ENCODE results near the gene PGAM5.

DNA sequence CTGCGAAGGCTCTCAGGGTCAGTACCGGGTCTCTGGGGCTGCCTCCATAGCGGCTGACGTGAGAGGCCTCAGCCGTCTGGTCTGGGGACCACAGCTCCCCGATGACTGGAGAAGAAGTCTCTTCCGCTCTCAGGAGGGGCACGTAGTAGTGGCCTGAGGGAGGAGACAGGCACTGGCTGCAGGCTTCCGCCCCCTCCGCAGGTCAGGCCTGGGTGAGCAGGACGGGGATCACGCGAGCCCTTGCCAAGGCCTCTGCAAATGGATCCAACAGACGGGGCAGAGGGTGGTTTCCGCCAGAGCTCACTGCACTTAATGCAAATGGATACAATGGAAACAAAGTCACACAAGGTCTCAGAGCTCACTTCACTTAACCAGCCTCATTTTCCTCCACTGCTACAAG lies 26.3 kb downstream of the PGAM5 start:
- TF ChIP-seq, protein P1, sequence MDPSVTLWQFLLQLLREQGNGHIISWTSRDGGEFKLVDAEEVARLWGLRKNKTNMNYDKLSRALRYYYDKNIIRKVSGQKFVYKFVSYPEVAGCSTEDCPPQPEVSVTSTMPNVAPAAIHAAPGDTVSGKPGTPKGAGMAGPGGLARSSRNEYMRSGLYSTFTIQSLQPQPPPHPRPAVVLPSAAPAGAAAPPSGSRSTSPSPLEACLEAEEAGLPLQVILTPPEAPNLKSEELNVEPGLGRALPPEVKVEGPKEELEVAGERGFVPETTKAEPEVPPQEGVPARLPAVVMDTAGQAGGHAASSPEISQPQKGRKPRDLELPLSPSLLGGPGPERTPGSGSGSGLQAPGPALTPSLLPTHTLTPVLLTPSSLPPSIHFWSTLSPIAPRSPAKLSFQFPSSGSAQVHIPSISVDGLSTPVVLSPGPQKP (IDR thresholded peaks at IDR 0.05; ENCODE audit: low read depth, low read length) = no peak
- TF ChIP-seq RAD21 (conservative IDR thresholded peaks at IDR 0.05 in 1 of 2, IDR thresholded peaks at IDR 0.05 in 1 of 2) (no peak), BHLHE40 (IDR thresholded peaks at IDR 0.05; ENCODE audit: low read depth, low read length) (no peak), POLR2A (IDR thresholded peaks at IDR 0.05; ENCODE audit: low read length) (no peak), CBX2 (IDR thresholded peaks at IDR 0.05; ENCODE audit: borderline replicate concordance, low read depth) (no peak)
- TF ChIP-seq, protein P2, sequence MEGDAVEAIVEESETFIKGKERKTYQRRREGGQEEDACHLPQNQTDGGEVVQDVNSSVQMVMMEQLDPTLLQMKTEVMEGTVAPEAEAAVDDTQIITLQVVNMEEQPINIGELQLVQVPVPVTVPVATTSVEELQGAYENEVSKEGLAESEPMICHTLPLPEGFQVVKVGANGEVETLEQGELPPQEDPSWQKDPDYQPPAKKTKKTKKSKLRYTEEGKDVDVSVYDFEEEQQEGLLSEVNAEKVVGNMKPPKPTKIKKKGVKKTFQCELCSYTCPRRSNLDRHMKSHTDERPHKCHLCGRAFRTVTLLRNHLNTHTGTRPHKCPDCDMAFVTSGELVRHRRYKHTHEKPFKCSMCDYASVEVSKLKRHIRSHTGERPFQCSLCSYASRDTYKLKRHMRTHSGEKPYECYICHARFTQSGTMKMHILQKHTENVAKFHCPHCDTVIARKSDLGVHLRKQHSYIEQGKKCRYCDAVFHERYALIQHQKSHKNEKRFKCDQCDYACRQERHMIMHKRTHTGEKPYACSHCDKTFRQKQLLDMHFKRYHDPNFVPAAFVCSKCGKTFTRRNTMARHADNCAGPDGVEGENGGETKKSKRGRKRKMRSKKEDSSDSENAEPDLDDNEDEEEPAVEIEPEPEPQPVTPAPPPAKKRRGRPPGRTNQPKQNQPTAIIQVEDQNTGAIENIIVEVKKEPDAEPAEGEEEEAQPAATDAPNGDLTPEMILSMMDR (IDR thresholded peaks at IDR 0.05) = no peak
